ENCODE measurements around the gene HCN4. TPM values are rescaled to one million over a fixed set of nuclear protein-coding genes. Genes with fewer than 3 reads are reported as not detected.

The HCN4 gene
- total RNA-seq, 4 donors from 2014 or later = 0.14 TPM; not detected in 3

- no peak for DNase-seq
- 60 to 69% methylated on average over 1 to 2 of the region's 2 CpGs for WGBS, 2 donors (ENCODE audit: low coverage in 1 of 2)
- intact Hi-C loops (cut with DNase I; ENCODE audit: low total_unique reads) (no loop called here), in situ Hi-C loops (cut with MboI; ENCODE audit: low pct_ligation_motif_present in 1 of 4, low pct_unique_long_range_greater_than_20kb in 1 of 4, low sequenced_read_pairs in 3 of 4) (no loop called here)
- Histone ChIP-seq H3K27me3 (peaks cover 22% of the 10 kb centered on the region), H3K9me3 (no peaks in the 10 kb centered on the region), H3K27ac (no peak overlapping the region), H3K4me1 (no peaks in the 10 kb centered on the region), H3K4me3 (no peak overlapping the region), H3K36me3 (no peaks in the 10 kb centered on the region)
- TF ChIP-seq EP300 (IDR thresholded peaks at IDR 0.05; ENCODE audit: low read depth) = no peak
- TF ChIP-seq POLR2A (IDR thresholded peaks at IDR 0.05) = no peak
- TF ChIP-seq CTCF (IDR thresholded peaks at IDR 0.05) = no peak
Measured at GRCh38 chr15:73393336-73393735, 24.6 kb upstream of the HCN4 start.

GRCh38 chr15:73392025-73392424 lies 23.3 kb upstream of the HCN4 start:
- no peaks in the 10 kb centered on the region for H3K4me1 ChIP-seq
- no peak overlapping the region for H3K27ac ChIP-seq
- WGBS, 2 donors (ENCODE audit: low coverage in 1 of 2) = 49 to 76% methylated on average over 2 of the region's 2 CpGs
- H3K4me3 ChIP-seq = no peak overlapping the region
- intact Hi-C loops (cut with DNase I; ENCODE audit: low total_unique reads) = no loop called here
- in situ Hi-C loops (cut with MboI; ENCODE audit: low pct_ligation_motif_present in 1 of 4, low pct_unique_long_range_greater_than_20kb in 1 of 4, low sequenced_read_pairs in 3 of 4) = no loop called here
- TF ChIP-seq CTCF (IDR thresholded peaks at IDR 0.05) (no peak), EP300 (IDR thresholded peaks at IDR 0.05; ENCODE audit: low read depth) (no peak), POLR2A (IDR thresholded peaks at IDR 0.05) (no peak), POLR2AphosphoS5 (IDR thresholded peaks at IDR 0.05) (no peak)
- no peaks in the 10 kb centered on the region for H3K36me3 ChIP-seq
- DNase-seq = no peak
- H3K27me3 ChIP-seq = peaks cover 27% of the 10 kb centered on the region
- H3K9me3 ChIP-seq = no peaks in the 10 kb centered on the region

- no peaks in the 10 kb centered on the region for H3K4me1 ChIP-seq
- H3K4me3 ChIP-seq = no peak overlapping the region
- H3K27me3 ChIP-seq = peaks cover 30% of the 10 kb centered on the region
- 65 to 90% methylated on average over 2 to 7 of the region's 7 CpGs for WGBS, 2 donors (ENCODE audit: low coverage in 1 of 2)
- intact Hi-C loops (cut with DNase I; ENCODE audit: low total_unique reads) (no loop called here), in situ Hi-C loops (cut with MboI; ENCODE audit: low pct_ligation_motif_present in 1 of 4, low pct_unique_long_range_greater_than_20kb in 1 of 4, low sequenced_read_pairs in 3 of 4) (no loop called here)
- TF ChIP-seq CTCF (IDR thresholded peaks at IDR 0.05) (no peak), POLR2AphosphoS5 (IDR thresholded peaks at IDR 0.05) (no peak)
- no peaks in the 10 kb centered on the region for H3K9me3 ChIP-seq
- no peaks in the 10 kb centered on the region for H3K36me3 ChIP-seq
- no peak overlapping the region for H3K27ac ChIP-seq
- no peak for DNase-seq
Measured at GRCh38 chr15:73391128-73391872, 22.5 kb upstream of the HCN4 start.

- no peaks in the 10 kb centered on the region for H3K36me3 ChIP-seq
- WGBS, 2 donors (ENCODE audit: low coverage in 1 of 2) = 80 to 88% methylated on average over 1 to 2 of the region's 2 CpGs
- H3K27ac ChIP-seq = no peak overlapping the region
- in situ Hi-C loops (cut with MboI; ENCODE audit: low pct_ligation_motif_present in 1 of 4, low pct_unique_long_range_greater_than_20kb in 1 of 4, low sequenced_read_pairs in 3 of 4) = no loop called here
- H3K9me3 ChIP-seq = no peaks in the 10 kb centered on the region
- intact Hi-C loops (cut with DNase I; ENCODE audit: low total_unique reads) = no loop called here
- no peaks in the 10 kb centered on the region for H3K4me1 ChIP-seq
- no peak overlapping the region for H3K4me3 ChIP-seq
- peaks cover 41% of the 10 kb centered on the region for H3K27me3 ChIP-seq
- no peak for DNase-seq
- TF ChIP-seq POLR2AphosphoS5 (IDR thresholded peaks at IDR 0.05) (no peak), CTCF (IDR thresholded peaks at IDR 0.05) (no peak), POLR2A (IDR thresholded peaks at IDR 0.05) (no peak), EP300 (IDR thresholded peaks at IDR 0.05; ENCODE audit: low read depth) (no peak)
Measured at GRCh38 chr15:73389971-73390544, 21.3 kb upstream of the HCN4 start.
